SHP77 treated with DMSO at 0.1 percent for 48 hours (cell line): ENCODE results near the gene NHEJ1.

Experiments used
- DNase-seq: peaks from one replicate; lab custom pipeline; 2025; lab: John Stamatoyannopoulos, UW

The NHEJ1 gene

GRCh38 chr2:219167997-219168396 lies 7.4 kb upstream of the NHEJ1 start:
- DNase-seq, result no peak

- no peak for DNase-seq
These were observed 4.7 kb upstream of the NHEJ1 start for GRCh38 chr2:219165058-219165911.

GRCh38 chr2:219163156-219163555 lies 2.5 kb upstream of the NHEJ1 start:
- no peak for DNase-seq

GRCh38 chr2:219161097-219161496 lies 482 bp upstream of the NHEJ1 start:
- DNase-seq, result no peak

GRCh38 chr2:219159771-219160185 lies 837 bp downstream of the NHEJ1 start:
- DNase-seq, result no peak

GRCh38 chr2:219158586-219158985 lies 2.0 kb downstream of the NHEJ1 start:
- no peak for DNase-seq

GRCh38 chr2:219158025-219158424 lies 2.6 kb downstream of the NHEJ1 start:
- DNase-seq, result no peak

GRCh38 chr2:219157396-219157795 lies 3.2 kb downstream of the NHEJ1 start:
- no peak for DNase-seq

GRCh38 chr2:219155054-219155644 lies 5.5 kb downstream of the NHEJ1 start:
- peak; percentile 66 for DNase-seq

GRCh38 chr2:219149667-219150066 lies 10.9 kb downstream of the NHEJ1 start:
- DNase-seq, result peak; percentile 52

- no peak for DNase-seq
These were observed 18.3 kb downstream of the NHEJ1 start for GRCh38 chr2:219142329-219142728.

- no peak for DNase-seq
These were observed 19.9 kb downstream of the NHEJ1 start for GRCh38 chr2:219140722-219141121.

GRCh38 chr2:219133976-219134375 lies 26.6 kb downstream of the NHEJ1 start:
- no peak for DNase-seq

- no peak for DNase-seq
These were observed 28.9 kb downstream of the NHEJ1 start for GRCh38 chr2:219131744-219132143.

GRCh38 chr2:219131327-219131726 lies 29.3 kb downstream of the NHEJ1 start:
- no peak for DNase-seq

- DNase-seq, result no peak
These were observed 31.0 kb downstream of the NHEJ1 start for GRCh38 chr2:219129589-219129988.

GRCh38 chr2:219128396-219128795 lies 32.2 kb downstream of the NHEJ1 start:
- DNase-seq, result no peak

- no peak for DNase-seq
These were observed 33.5 kb downstream of the NHEJ1 start for GRCh38 chr2:219127037-219127635.

GRCh38 chr2:219126555-219126954 lies 34.1 kb downstream of the NHEJ1 start:
- DNase-seq, result no peak

GRCh38 chr2:219125886-219126270 lies 34.7 kb downstream of the NHEJ1 start:
- no peak for DNase-seq

- DNase-seq, result no peak
These were observed 35.3 kb downstream of the NHEJ1 start for GRCh38 chr2:219125225-219125885.

- no peak for DNase-seq
These were observed 36.1 kb downstream of the NHEJ1 start for GRCh38 chr2:219124381-219125110.
